IMR-90 (cell line): ENCODE data around the gene SRP54.

ENCODE experiments used
- BHLHE40 ChIP-seq: fragments of 150-350 bp; IDR thresholded peaks from 2 replicates; pipeline ENCODE4 v1.6.1; 2016; ENCODE audit warnings: mild to moderate bottlenecking, low read depth, low read length
- CHD1 ChIP-seq: IDR thresholded peaks from 2 replicates; pipeline ENCODE4 v1.6.1; 2012; ENCODE audit warnings: low read depth, low read length, improper control_type of control experiment
- MAFK ChIP-seq: IDR thresholded peaks from 2 replicates; pipeline ENCODE4 v1.6.1; 2012; ENCODE audit warnings: low read depth, low read length, improper control_type of control experiment
- MAZ ChIP-seq: IDR thresholded peaks from 2 replicates; pipeline ENCODE4 v1.6.1; 2012; ENCODE audit warnings: low read depth, mild to moderate bottlenecking, low read length, improper control_type of control experiment, moderate library complexity, borderline replicate concordance
- MXI1 ChIP-seq: IDR thresholded peaks from 2 replicates; pipeline ENCODE4 v1.6.1; 2012; ENCODE audit warnings: low read depth, mild to moderate bottlenecking, low read length, moderate library complexity, borderline replicate concordance
- POLR2A ChIP-seq: IDR thresholded peaks from 2 replicates; pipeline ENCODE4 v1.6.1; 2012; ENCODE audit warnings: mild to moderate bottlenecking, low read depth, low read length
- RAD21 ChIP-seq: IDR thresholded peaks from 2 replicates; pipeline ENCODE4 v1.6.1; 2012; ENCODE audit warnings: low read length, improper control_type of control experiment
- RFX5 ChIP-seq: IDR thresholded peaks from 2 replicates; pipeline ENCODE4 v1.8.0; 2012; ENCODE audit warnings: low read depth, mild to moderate bottlenecking, low read length, moderate library complexity
- SMC3 ChIP-seq: fragments of 150-350 bp; IDR thresholded peaks from 2 replicates; pipeline ENCODE4 v1.6.1; 2016; ENCODE audit warnings: low read depth, mild to moderate bottlenecking, antibody characterized with exemption, low read length, moderate library complexity
- TF ChIP-seq, protein P1 (sequence below): conservative IDR thresholded peaks from 2 replicates; pipeline ENCODE4 v1.5.1; 2012; ENCODE audit warnings: mild to moderate bottlenecking, low read depth, low read length, improper control_type of control experiment

DNA sequence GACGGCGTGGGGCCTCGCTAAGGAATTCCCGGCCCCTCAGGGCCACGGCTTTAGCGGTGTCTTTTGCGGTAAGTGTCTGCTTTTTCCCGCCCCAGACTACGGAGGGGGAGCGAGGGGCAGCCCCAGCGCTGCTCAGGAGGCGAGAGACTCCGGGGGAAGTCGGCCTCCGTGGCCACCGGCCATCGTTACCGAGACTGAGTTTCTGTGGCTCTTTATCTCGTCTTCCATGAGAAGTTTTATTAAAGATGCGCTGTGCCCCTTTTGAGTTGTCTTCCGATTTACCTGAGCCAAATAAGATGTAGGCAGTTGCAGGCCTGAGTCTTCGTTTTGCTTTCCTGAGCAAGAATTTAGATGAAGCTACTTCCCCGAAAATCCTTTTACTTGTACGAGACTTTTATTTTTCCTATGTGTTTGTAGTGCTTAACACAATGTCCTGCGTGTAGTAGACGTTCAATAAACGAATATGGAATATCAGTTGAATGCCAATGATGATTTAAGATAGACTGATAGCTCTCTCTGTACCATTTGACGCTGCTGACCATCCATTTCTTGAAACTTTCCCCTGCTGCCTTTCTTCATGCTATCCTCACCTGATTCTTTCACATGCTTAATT lies 462 bp downstream of the SRP54 start:
- TF ChIP-seq, protein P1, sequence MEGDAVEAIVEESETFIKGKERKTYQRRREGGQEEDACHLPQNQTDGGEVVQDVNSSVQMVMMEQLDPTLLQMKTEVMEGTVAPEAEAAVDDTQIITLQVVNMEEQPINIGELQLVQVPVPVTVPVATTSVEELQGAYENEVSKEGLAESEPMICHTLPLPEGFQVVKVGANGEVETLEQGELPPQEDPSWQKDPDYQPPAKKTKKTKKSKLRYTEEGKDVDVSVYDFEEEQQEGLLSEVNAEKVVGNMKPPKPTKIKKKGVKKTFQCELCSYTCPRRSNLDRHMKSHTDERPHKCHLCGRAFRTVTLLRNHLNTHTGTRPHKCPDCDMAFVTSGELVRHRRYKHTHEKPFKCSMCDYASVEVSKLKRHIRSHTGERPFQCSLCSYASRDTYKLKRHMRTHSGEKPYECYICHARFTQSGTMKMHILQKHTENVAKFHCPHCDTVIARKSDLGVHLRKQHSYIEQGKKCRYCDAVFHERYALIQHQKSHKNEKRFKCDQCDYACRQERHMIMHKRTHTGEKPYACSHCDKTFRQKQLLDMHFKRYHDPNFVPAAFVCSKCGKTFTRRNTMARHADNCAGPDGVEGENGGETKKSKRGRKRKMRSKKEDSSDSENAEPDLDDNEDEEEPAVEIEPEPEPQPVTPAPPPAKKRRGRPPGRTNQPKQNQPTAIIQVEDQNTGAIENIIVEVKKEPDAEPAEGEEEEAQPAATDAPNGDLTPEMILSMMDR: no peak
- TF ChIP-seq CHD1 (no peak), POLR2A (no peak), SMC3 (no peak), BHLHE40 (no peak), MAFK (no peak), RFX5 (no peak), RAD21 (no peak), MXI1 (no peak), MAZ (no peak)
